Measurements from ENCODE around the gene TMEM59L.

- no peak for TF ChIP-seq POLR2A (IDR thresholded peaks at IDR 0.05)
- peak in 1 of 3 donors; percentile 41 for TF ChIP-seq CTCF (IDR thresholded peaks at IDR 0.05)
- TF ChIP-seq POLR2AphosphoS5 (IDR thresholded peaks at IDR 0.05) = peak in 1 of 3 donors; percentile 24
These were observed 23.0 kb upstream of the TMEM59L start for GRCh38 chr19:18589380-18590272.

Data from breast epithelium (tissue), 3 donors.